Measurements from ENCODE around the gene KIF1A.

The KIF1A gene

GRCh38 chr2:240810199-240810598 is 9.8 kb downstream of the KIF1A start:
- no peak for DNase-seq (ENCODE audit: low spot score)
- ChIA-PET CTCF (interaction anchor here (0.7 kb wide), 1 partner anchor 182 kb away, joined by 5 read pairs; no protein-coding TSS in a partner anchor), POLR2A (ENCODE audit: low non-redundant PET) (no interaction called here)
- no peak overlapping the region for H3K27ac ChIP-seq
- TF ChIP-seq CTCF (conservative IDR thresholded peaks at IDR 0.05; ENCODE audit: low read depth): no peak

GRCh38 chr2:240809276-240809675 is 10.7 kb downstream of the KIF1A start:
- CTCF ChIA-PET: no interaction called here
- no peak for TF ChIP-seq CTCF (conservative IDR thresholded peaks at IDR 0.05; ENCODE audit: low read depth)

GRCh38 chr2:240806459-240806858 is 13.6 kb downstream of the KIF1A start:
- DNase-seq (ENCODE audit: low spot score): no peak
- no peak for TF ChIP-seq CTCF (conservative IDR thresholded peaks at IDR 0.05; ENCODE audit: low read depth)
- ChIA-PET POLR2A (ENCODE audit: low non-redundant PET) (no interaction called here), CTCF (no interaction called here)
- no peak overlapping the region for H3K27ac ChIP-seq

More at GRCh38 chr2:240809276-240809675, 10.7 kb downstream of the KIF1A start:
- no peak for DNase-seq (ENCODE audit: low spot score)
- POLR2A ChIA-PET (ENCODE audit: low non-redundant PET): no interaction called here
- H3K27ac ChIP-seq: no peak overlapping the region

- no peak for DNase-seq (ENCODE audit: low spot score)
- no peak for TF ChIP-seq CTCF (conservative IDR thresholded peaks at IDR 0.05; ENCODE audit: low read depth)
- ChIA-PET CTCF (no interaction called here), POLR2A (ENCODE audit: low non-redundant PET) (no interaction called here)
- H3K27ac ChIP-seq: no peak overlapping the region
Observed at GRCh38 chr2:240806006-240806405, 14.0 kb downstream of the KIF1A start.

GRCh38 chr2:240803191-240803590 is 16.8 kb downstream of the KIF1A start:
- ChIA-PET CTCF (interaction anchor here (0.7 kb wide), 1 partner anchor 8 kb away, joined by 4 read pairs; no protein-coding TSS in a partner anchor), POLR2A (ENCODE audit: low non-redundant PET) (no interaction called here)
- TF ChIP-seq CTCF (conservative IDR thresholded peaks at IDR 0.05; ENCODE audit: low read depth): no peak
- H3K27ac ChIP-seq: no peak overlapping the region
- no peak for DNase-seq (ENCODE audit: low spot score)

- TF ChIP-seq CTCF (conservative IDR thresholded peaks at IDR 0.05; ENCODE audit: low read depth): no peak
- ChIA-PET CTCF (no interaction called here), POLR2A (ENCODE audit: low non-redundant PET) (no interaction called here)
- no peak overlapping the region for H3K27ac ChIP-seq
- DNase-seq (ENCODE audit: low spot score): no peak
Observed at GRCh38 chr2:240799033-240799820, 20.8 kb downstream of the KIF1A start.
